Measurements from ENCODE around the gene GAPVD1. TPM values are rescaled to one million over a fixed set of nuclear protein-coding genes. Genes with fewer than 3 reads are reported as not detected.

GAPVD1 gene
- total RNA-seq, 1 experiment from 2014 or later: 39.5 TPM

- DNase-seq: no peak
- H2BK15ac ChIP-seq (ENCODE audit: low read depth, low read length): no peak overlapping the region
- WGBS (ENCODE audit: extremely low coverage, insufficient read length, low lambda C conversion rate): no CpG with 5 or more reads among the region's 3 CpGs
- no peak overlapping the region for H3K9ac ChIP-seq (ENCODE audit: extremely low read depth, insufficient read length, low read length)
- Mint-ChIP-seq H3K27ac (no peak overlapping the region), H3K4me3 (no peak overlapping the region), H3K27me3 (ENCODE audit: low read depth) (no peaks in the 10 kb centered on the region), H3K9me3 (peaks cover 14% of the 10 kb centered on the region in 2 experiments), H3K36me3 (ENCODE audit: insufficient read depth in 1 of 3, low read depth in 3 of 3) (peaks cover 22 to 79% (median 59%) of the 10 kb centered on the region in 3 experiments), H3K4me1 (no peaks in the 10 kb centered on the region)
- no peak overlapping the region for H4K8ac ChIP-seq (replicated peaks; ENCODE audit: insufficient read length, low read depth, low read length)
- H4K5ac ChIP-seq (ENCODE audit: insufficient read length, low read depth, low read length): no peak overlapping the region
- H4K91ac ChIP-seq (ENCODE audit: insufficient read length, low read depth, low read length): no peak overlapping the region
- H3K18ac ChIP-seq (ENCODE audit: insufficient read length, low read depth, low read length): no peak overlapping the region
- no peak overlapping the region for H2BK12ac ChIP-seq (ENCODE audit: insufficient read length, low read depth, low read length)
- H2BK5ac ChIP-seq (ENCODE audit: insufficient read length, low read length): no peak overlapping the region
- H3T11ph ChIP-seq (ENCODE audit: low read length): no peak overlapping the region
- no peaks in the 10 kb centered on the region for H3K79me1 ChIP-seq (ENCODE audit: insufficient read depth, low read depth, low read length, poor library complexity, severe bottlenecking)
- H3K9me3 ChIP-seq (ENCODE audit: control insufficient read depth, low read depth, low read length): no peaks in the 10 kb centered on the region
- H3K4ac ChIP-seq (ENCODE audit: low read depth, low read length): no peak overlapping the region
- no peak overlapping the region for H3K27ac ChIP-seq (ENCODE audit: insufficient read length, low read depth, low read length)
- H3K4me1 ChIP-seq (ENCODE audit: insufficient read depth, low read length): no peaks in the 10 kb centered on the region
- no peak overlapping the region for H3K23ac ChIP-seq (ENCODE audit: insufficient read length, low read depth, low read length)
- no peak overlapping the region for H3K14ac ChIP-seq (ENCODE audit: insufficient read depth, low read length)
- no peaks in the 10 kb centered on the region for H3K27me3 ChIP-seq (ENCODE audit: insufficient read depth, low read length)
- H3K23me2 ChIP-seq (ENCODE audit: insufficient read length, low read depth, low read length, poor library complexity, severe bottlenecking): no peaks in the 10 kb centered on the region
- no peaks in the 10 kb centered on the region for H4K20me1 ChIP-seq (ENCODE audit: control insufficient read depth, insufficient read depth, insufficient read length)
- no peak overlapping the region for H3K56ac ChIP-seq (ENCODE audit: insufficient read length, low read depth, low read length)
- H3K4me2 ChIP-seq (ENCODE audit: insufficient read depth, insufficient read length, low read length): no peak overlapping the region
- H2BK120ac ChIP-seq (ENCODE audit: low read depth, low read length, poor library complexity, severe bottlenecking): no peak overlapping the region
- no peaks in the 10 kb centered on the region for H3K79me2 ChIP-seq (ENCODE audit: insufficient read depth, low read length)
- no peak overlapping the region for H2BK20ac ChIP-seq (ENCODE audit: low read depth, low read length, poor library complexity, severe bottlenecking)
- no peak overlapping the region for H2AFZ ChIP-seq (ENCODE audit: low read length)
- no peak overlapping the region for H2AK5ac ChIP-seq (ENCODE audit: insufficient read length, low read length)
- no peak for TF ChIP-seq CTCF (conservative IDR thresholded peaks at IDR 0.05)
These were observed 94.4 kb downstream of the GAPVD1 start for GRCh38 chr9:125356032-125356431.

Data from H9 (cell line).